Measurements from ENCODE around the gene NOX5. TPM values are rescaled to one million over a fixed set of nuclear protein-coding genes. Genes with fewer than 3 reads are reported as not detected.

NOX5 gene
- polyA plus RNA-seq, 1 experiment: 0.15 TPM

- ChIA-PET CTCF (interaction anchor here (1.4 kb wide), 1 partner anchor 9 kb away, joined by 3 read pairs; no protein-coding TSS in a partner anchor), POLR2A (no interaction called here)
- no peak overlapping the region for H3K27ac ChIP-seq (ENCODE audit: low read depth, low read length)
- H3K27me3 ChIP-seq (ENCODE audit: control insufficient read depth, insufficient read depth, low read length): peaks cover 23% of the 10 kb centered on the region
- H3K9me3 ChIP-seq (ENCODE audit: control insufficient read depth, insufficient read depth, low read length): peaks cover 2% of the 10 kb centered on the region; the same call in 1 of the 2 replicates
- no peak for DNase-seq (ENCODE audit: low read depth, low spot score)
- no peak overlapping the region for H3K4me3 ChIP-seq (ENCODE audit: low read depth, low read length)
- no peak for TF ChIP-seq CTCF (IDR thresholded peaks at IDR 0.05; ENCODE audit: low read depth, low read length)
Measured at GRCh38 chr15:69026355-69026754, 11.9 kb downstream of the NOX5 start.

- no peak for DNase-seq (ENCODE audit: low read depth, low spot score)
- H3K4me3 ChIP-seq (ENCODE audit: low read depth, low read length): no peak overlapping the region
- H3K27ac ChIP-seq (ENCODE audit: low read depth, low read length): no peak overlapping the region
- TF ChIP-seq CTCF (IDR thresholded peaks at IDR 0.05; ENCODE audit: low read depth, low read length): no peak
- H3K27me3 ChIP-seq (ENCODE audit: control insufficient read depth, insufficient read depth, low read length): peaks cover 24% of the 10 kb centered on the region
- CTCF ChIA-PET: interaction anchor here (0.7 kb wide), 1 partner anchor 118 kb away, joined by 3 read pairs; no protein-coding TSS in a partner anchor
- POLR2A ChIA-PET: no interaction called here
- peaks cover 4% of the 10 kb centered on the region; the same call in 1 of the 2 replicates for H3K9me3 ChIP-seq (ENCODE audit: control insufficient read depth, insufficient read depth, low read length)
Measured at GRCh38 chr15:69027976-69028518, 13.6 kb downstream of the NOX5 start.

GRCh38 chr15:69031013-69032001, 16.8 kb downstream of the NOX5 start:
- POLR2A ChIA-PET: interaction anchor here (0.7 kb wide), 1 partner anchor 18 kb away, joined by 3 read pairs; no protein-coding TSS in a partner anchor
- TF ChIP-seq CTCF (IDR thresholded peaks at IDR 0.05; ENCODE audit: low read depth, low read length): peak; percentile 55
- no peak overlapping the region for H3K27ac ChIP-seq (ENCODE audit: low read depth, low read length)
- peaks cover 4% of the 10 kb centered on the region; the same call in 1 of the 2 replicates for H3K9me3 ChIP-seq (ENCODE audit: control insufficient read depth, insufficient read depth, low read length)
- DNase-seq (ENCODE audit: low read depth, low spot score): no peak
- peak overlapping the region; percentile 44 for H3K4me3 ChIP-seq (ENCODE audit: low read depth, low read length)
- H3K27me3 ChIP-seq (ENCODE audit: control insufficient read depth, insufficient read depth, low read length): peaks cover 22% of the 10 kb centered on the region
- CTCF ChIA-PET: interaction anchor here (0.6 to 1.8 kb wide), 13 partner anchors 10 to 428 kb away, joined by 3 to 8 read pairs (median 3); no protein-coding TSS in a partner anchor

- Histone ChIP-seq H3K27ac (ENCODE audit: low read depth, low read length) (no peak overlapping the region), H3K4me3 (ENCODE audit: low read depth, low read length) (peak overlapping the region; percentile 44), H3K27me3 (ENCODE audit: control insufficient read depth, insufficient read depth, low read length) (peaks cover 25% of the 10 kb centered on the region), H3K9me3 (ENCODE audit: control insufficient read depth, insufficient read depth, low read length) (peaks cover 4% of the 10 kb centered on the region; the same call in 1 of the 2 replicates)
- TF ChIP-seq CTCF (IDR thresholded peaks at IDR 0.05; ENCODE audit: low read depth, low read length): no peak
- ChIA-PET CTCF (interaction anchor here (0.6 to 1.8 kb wide), 13 partner anchors 9 to 427 kb away, joined by 3 to 8 read pairs (median 3); no protein-coding TSS in a partner anchor), POLR2A (no interaction called here)
- DNase-seq (ENCODE audit: low read depth, low spot score): no peak
Measured at GRCh38 chr15:69032031-69032430, 17.5 kb downstream of the NOX5 start.

All from AG04450 (cell line).